ENCODE data around the gene SLC40A1.

- TF ChIP-seq CTCF (IDR thresholded peaks at IDR 0.05; ENCODE audit: low read depth, low read length) = no peak
- TF ChIP-seq MAX (IDR thresholded peaks at IDR 0.05; ENCODE audit: low read depth, low read length) = no peak
- TF ChIP-seq POLR2A (IDR thresholded peaks at IDR 0.05; ENCODE audit: extremely low read depth, insufficient read length) = no peak
- no peak for TF ChIP-seq MYC (IDR thresholded peaks at IDR 0.05; ENCODE audit: low read depth, low read length)
Measured at GRCh38 chr2:189533288-189534035, 47.1 kb downstream of the SLC40A1 start.

Data from NB4 (cell line).